GM21786 (cell line): ENCODE measurements around the gene S100A16.
"Not testable (repeated sequence)": the region's sequence is repeated elsewhere in the genome, so short reads cannot be mapped to it uniquely, and the experiment has no call there.

ENCODE experiments used
- ATAC-seq: cut with Tn5 transposase; IDR thresholded peaks from one replicate; pipeline ENCODE4 v1.9.1; 2021; ENCODE audit not compliant: unreplicated experiment

Gene S100A16

GRCh38 chr1:153565529-153566374 lies 47.2 kb downstream of the S100A16 start, which contains the start of gene S100A2:
Gene S100A2 (minus strand): TSS chr1:153565844. CDS start chr1:153563877, 1,967 bp downstream.
- peak; percentile 49 for ATAC-seq

- ATAC-seq: no peak
These were observed 48.9 kb downstream of the S100A16 start for GRCh38 chr1:153563991-153564390.

- no peak for ATAC-seq
These were observed 49.4 kb downstream of the S100A16 start for GRCh38 chr1:153563483-153563901.

- ATAC-seq: not testable (repeated sequence)
These were observed 50.9 kb downstream of the S100A16 start for GRCh38 chr1:153562021-153562420.

- no peak for ATAC-seq
These were observed 51.4 kb downstream of the S100A16 start for GRCh38 chr1:153561466-153561985.

- no peak for ATAC-seq
These were observed 52.0 kb downstream of the S100A16 start for GRCh38 chr1:153560771-153561465.

GRCh38 chr1:153560241-153560640 lies 52.7 kb downstream of the S100A16 start:
- no peak for ATAC-seq

- ATAC-seq: no peak
These were observed 55.1 kb downstream of the S100A16 start for GRCh38 chr1:153557877-153558276.
